Measurements from ENCODE around the gene UTP4.

DNA sequence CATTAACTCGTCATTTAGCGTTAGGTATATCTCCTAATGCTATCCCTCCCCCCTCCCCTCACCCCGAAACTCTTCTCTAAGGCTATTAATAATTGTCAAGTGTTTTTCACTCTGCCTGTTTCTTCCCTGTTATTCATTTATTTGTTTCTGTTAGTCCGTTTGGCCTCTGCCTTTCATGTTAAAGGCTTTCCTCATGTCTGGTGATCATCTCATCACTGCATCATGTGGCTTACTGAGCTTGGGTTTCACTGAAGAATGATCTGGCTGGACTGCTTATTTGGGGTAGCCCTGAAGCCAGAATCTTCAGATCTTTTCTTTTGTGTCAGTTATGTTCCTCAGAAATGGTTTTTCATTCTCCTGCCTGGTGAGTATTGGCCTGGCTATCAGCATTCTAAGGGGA lies 9.5 kb downstream of the UTP4 start:
- no peak for TF ChIP-seq CTCF (IDR thresholded peaks at IDR 0.05)
- no peak for TF ChIP-seq POLR2A (IDR thresholded peaks at IDR 0.05)
- TF ChIP-seq POLR2AphosphoS5 (IDR thresholded peaks at IDR 0.05), result no peak

Measured in suprapubic skin (tissue), 4 donors.